ENCODE measurements around the gene PIGK.
A peak's percentile ranks its signal among the peaks of the same experiment; 100 is the strongest.

The PIGK gene

GRCh38 chr1:77089756-77090155 is 129.5 kb downstream of the PIGK start:
- Mint-ChIP-seq H3K9me3 (no peaks in the 10 kb centered on the region), H3K36me3 (peaks cover 14% of the 10 kb centered on the region), H3K27ac (no peak overlapping the region), H3K4me3 (no peak overlapping the region), H3K4me1 (no peaks in the 10 kb centered on the region), H3K27me3 (no peaks in the 10 kb centered on the region)

- no peak overlapping the region for H3K4me3 Mint-ChIP-seq
Observed at GRCh38 chr1:77085109-77085508, 134.1 kb downstream of the PIGK start.

DNA sequence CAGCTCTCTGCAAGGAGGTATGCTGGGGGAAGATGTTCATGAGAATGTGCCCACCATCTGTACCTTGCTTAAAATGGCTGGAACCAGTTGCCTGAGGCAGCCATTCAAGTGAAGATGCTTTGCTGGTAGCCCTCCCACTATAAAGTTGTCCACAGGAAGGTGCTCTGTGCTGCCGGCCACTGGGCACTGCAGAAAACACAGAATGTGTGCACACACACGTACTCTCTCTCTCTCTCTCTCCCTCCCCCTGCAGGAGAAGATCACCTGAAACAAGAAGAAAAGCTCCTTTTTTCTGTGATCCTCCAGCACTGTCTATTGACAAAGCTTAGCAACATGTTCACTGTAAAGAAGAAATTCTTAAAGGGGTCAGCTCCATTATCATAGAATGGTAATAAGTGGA is 134.8 kb downstream of the PIGK start:
- no peaks in the 10 kb centered on the region for H3K9me3 Mint-ChIP-seq
- H3K27ac Mint-ChIP-seq: no peak overlapping the region
- H3K4me1 Mint-ChIP-seq: no peaks in the 10 kb centered on the region
- peaks cover 2% of the 10 kb centered on the region for H3K36me3 Mint-ChIP-seq
- no peak overlapping the region for H3K4me3 Mint-ChIP-seq
- no peaks in the 10 kb centered on the region for H3K27me3 Mint-ChIP-seq

More at GRCh38 chr1:77085109-77085508, 134.1 kb downstream of the PIGK start:
- Mint-ChIP-seq H3K36me3 (peaks cover 2% of the 10 kb centered on the region), H3K4me1 (no peaks in the 10 kb centered on the region), H3K9me3 (no peaks in the 10 kb centered on the region), H3K27ac (no peak overlapping the region), H3K27me3 (no peaks in the 10 kb centered on the region)

DNA sequence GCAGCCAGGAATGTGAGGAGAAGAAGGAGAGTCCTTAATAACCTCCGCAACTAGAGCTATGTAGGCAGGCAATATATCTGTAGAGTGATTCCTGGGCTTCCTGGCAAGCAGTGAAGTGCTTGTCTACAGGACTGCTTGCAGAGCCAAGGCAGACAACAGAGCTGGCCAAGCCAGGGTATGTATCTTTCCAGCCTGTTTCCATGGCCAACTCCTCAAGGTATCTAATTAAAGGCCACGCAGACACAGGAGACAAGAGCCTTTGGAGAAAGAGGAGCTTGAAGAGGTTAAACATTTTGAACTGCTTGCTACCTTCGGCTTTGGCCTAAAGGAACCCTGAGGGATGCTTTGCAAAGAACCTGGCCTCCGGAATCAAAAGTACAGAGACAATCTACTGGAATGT is 137.4 kb downstream of the PIGK start:
- Mint-ChIP-seq H3K9me3 (no peaks in the 10 kb centered on the region), H3K27me3 (peaks cover 1% of the 10 kb centered on the region), H3K4me3 (no peak overlapping the region), H3K36me3 (no peaks in the 10 kb centered on the region), H3K27ac (no peak overlapping the region), H3K4me1 (no peaks in the 10 kb centered on the region)

DNA sequence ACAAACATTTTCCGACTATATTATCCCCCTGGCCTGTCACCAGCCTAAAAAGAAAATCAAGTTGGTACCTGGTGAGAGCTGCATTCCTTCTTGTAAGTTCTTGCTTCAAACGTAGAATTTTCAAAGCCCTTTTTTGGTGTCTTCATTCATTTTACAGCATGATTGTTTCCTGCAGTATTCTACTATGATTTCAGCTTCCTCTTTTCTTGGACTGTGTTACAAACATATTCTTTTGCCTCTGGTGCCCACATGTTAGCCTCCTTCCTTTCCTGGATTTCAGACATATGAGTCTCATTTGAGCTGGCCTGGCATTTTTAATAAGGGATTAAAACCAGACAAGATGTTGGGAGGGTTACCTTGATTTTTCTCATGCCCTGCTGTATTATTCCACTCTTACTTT is 142.5 kb downstream of the PIGK start:
- Mint-ChIP-seq H3K27ac (no peak overlapping the region), H3K4me1 (no peaks in the 10 kb centered on the region), H3K9me3 (no peaks in the 10 kb centered on the region), H3K36me3 (no peaks in the 10 kb centered on the region), H3K27me3 (peaks cover 5% of the 10 kb centered on the region), H3K4me3 (no peak overlapping the region)

- Mint-ChIP-seq H3K27me3 (peaks cover 4% of the 10 kb centered on the region), H3K36me3 (no peaks in the 10 kb centered on the region), H3K4me3 (no peak overlapping the region), H3K9me3 (no peaks in the 10 kb centered on the region), H3K4me1 (no peaks in the 10 kb centered on the region), H3K27ac (no peak overlapping the region)
Observed at GRCh38 chr1:77068013-77068412, 151.2 kb downstream of the PIGK start.

DNA sequence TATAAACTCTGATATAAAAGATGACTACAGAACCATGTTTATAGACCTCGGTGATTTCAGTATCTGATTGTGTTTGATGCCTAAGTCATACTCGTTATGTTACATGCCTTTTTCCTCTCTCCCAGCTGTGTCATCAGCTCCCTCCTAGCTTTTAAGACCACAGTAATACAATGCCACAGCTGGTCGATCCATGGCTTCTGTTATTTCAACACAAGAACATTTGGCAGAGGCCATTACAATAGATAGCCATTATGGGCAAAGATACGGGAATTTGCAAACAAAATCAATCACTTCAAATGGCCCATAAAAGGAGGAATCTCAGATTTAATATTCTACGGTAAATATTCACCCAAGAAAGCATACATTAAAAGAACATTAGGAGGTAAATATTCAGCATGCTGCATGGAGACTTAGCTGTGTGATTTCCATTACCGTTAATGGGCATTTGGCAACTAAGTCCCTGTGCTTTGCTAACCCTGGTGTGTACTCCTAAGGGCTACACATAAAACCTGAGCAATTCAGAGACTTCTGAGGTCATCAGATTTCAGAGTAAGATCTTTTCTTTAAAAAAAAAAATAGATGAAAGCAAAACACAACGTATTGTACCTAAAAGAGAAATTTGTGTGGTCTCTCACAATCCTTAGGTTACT is 153.4 kb downstream of the PIGK start:
- H3K27ac Mint-ChIP-seq: no peak overlapping the region
- peaks cover 2% of the 10 kb centered on the region for H3K27me3 Mint-ChIP-seq
- no peaks in the 10 kb centered on the region for H3K9me3 Mint-ChIP-seq
- no peak overlapping the region for H3K4me3 Mint-ChIP-seq
- no peaks in the 10 kb centered on the region for H3K4me1 Mint-ChIP-seq
- H3K36me3 Mint-ChIP-seq: no peaks in the 10 kb centered on the region

- H3K4me1 Mint-ChIP-seq: no peaks in the 10 kb centered on the region
- no peak overlapping the region for H3K4me3 Mint-ChIP-seq
- H3K36me3 Mint-ChIP-seq: no peaks in the 10 kb centered on the region
- no peaks in the 10 kb centered on the region for H3K9me3 Mint-ChIP-seq
- H3K27me3 Mint-ChIP-seq: peaks cover 2% of the 10 kb centered on the region
- H3K27ac Mint-ChIP-seq: no peak overlapping the region
Observed at GRCh38 chr1:77064246-77064645, 155.0 kb downstream of the PIGK start.

GRCh38 chr1:77063118-77063517 is 156.1 kb downstream of the PIGK start:
- no peaks in the 10 kb centered on the region for H3K9me3 Mint-ChIP-seq
- no peak overlapping the region for H3K4me3 Mint-ChIP-seq
- H3K27me3 Mint-ChIP-seq: peaks cover 2% of the 10 kb centered on the region
- no peaks in the 10 kb centered on the region for H3K4me1 Mint-ChIP-seq
- H3K27ac Mint-ChIP-seq: no peak overlapping the region
- H3K36me3 Mint-ChIP-seq: no peaks in the 10 kb centered on the region

DNA sequence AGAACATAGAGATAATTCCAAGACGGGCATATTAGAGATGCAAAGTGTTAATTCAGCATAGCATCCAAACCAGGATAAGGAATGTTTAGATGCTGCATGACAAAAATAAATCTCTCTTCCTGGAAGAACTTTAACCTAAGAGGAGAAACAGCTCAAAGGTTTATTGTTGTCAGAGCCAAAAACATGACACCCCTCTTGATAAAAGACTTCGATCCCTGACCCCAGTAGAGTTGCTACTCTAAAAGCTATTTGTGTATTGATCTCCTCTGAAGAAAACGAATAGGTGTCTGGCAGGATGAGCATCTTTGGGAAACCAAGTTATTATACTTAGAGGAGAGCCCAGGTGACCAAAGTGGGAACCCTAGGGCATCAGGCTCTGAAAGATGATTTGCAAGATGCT is 158.1 kb downstream of the PIGK start:
- Mint-ChIP-seq H3K4me3 (no peak overlapping the region), H3K27ac (no peak overlapping the region), H3K9me3 (no peaks in the 10 kb centered on the region), H3K36me3 (no peaks in the 10 kb centered on the region), H3K4me1 (no peaks in the 10 kb centered on the region), H3K27me3 (no peaks in the 10 kb centered on the region)

GRCh38 chr1:77060000-77060399 is 159.2 kb downstream of the PIGK start:
- H3K4me3 Mint-ChIP-seq: no peak overlapping the region
- no peaks in the 10 kb centered on the region for H3K4me1 Mint-ChIP-seq
- no peak overlapping the region for H3K27ac Mint-ChIP-seq
- no peaks in the 10 kb centered on the region for H3K36me3 Mint-ChIP-seq
- no peaks in the 10 kb centered on the region for H3K27me3 Mint-ChIP-seq
- H3K9me3 Mint-ChIP-seq: no peaks in the 10 kb centered on the region

- Mint-ChIP-seq H3K4me3 (no peak overlapping the region), H3K4me1 (no peaks in the 10 kb centered on the region), H3K27ac (no peak overlapping the region), H3K27me3 (no peaks in the 10 kb centered on the region), H3K36me3 (no peaks in the 10 kb centered on the region), H3K9me3 (no peaks in the 10 kb centered on the region)
Observed at GRCh38 chr1:77057994-77058585, 161.1 kb downstream of the PIGK start.

- Mint-ChIP-seq H3K9me3 (no peaks in the 10 kb centered on the region), H3K36me3 (no peaks in the 10 kb centered on the region), H3K27me3 (no peaks in the 10 kb centered on the region), H3K4me3 (no peak overlapping the region), H3K27ac (no peak overlapping the region), H3K4me1 (no peaks in the 10 kb centered on the region)
Observed at GRCh38 chr1:77056525-77056924, 162.7 kb downstream of the PIGK start.

DNA sequence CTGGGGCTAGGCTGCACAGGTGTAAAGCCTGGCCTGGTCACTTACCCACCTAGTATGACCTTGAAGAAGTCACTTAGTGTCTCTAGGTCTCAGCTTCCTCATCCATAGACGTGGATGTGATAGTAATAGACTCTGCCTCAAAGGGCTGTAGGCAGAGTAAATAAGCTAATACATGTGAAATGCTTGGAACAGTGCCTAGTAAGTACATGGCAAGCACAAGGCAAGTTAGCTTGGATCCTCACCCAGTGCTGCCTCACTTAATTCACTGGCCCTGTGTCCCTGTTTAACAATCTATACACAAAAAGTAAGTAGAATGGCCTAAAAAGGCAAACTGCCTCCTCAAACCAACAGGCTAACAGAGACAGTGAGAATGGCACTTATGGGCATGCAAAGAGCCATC is 167.8 kb downstream of the PIGK start:
- H3K4me3 Mint-ChIP-seq: no peak overlapping the region
- no peaks in the 10 kb centered on the region for H3K27me3 Mint-ChIP-seq
- H3K36me3 Mint-ChIP-seq: no peaks in the 10 kb centered on the region
- no peaks in the 10 kb centered on the region for H3K9me3 Mint-ChIP-seq
- H3K4me1 Mint-ChIP-seq: peaks cover 22% of the 10 kb centered on the region
- H3K27ac Mint-ChIP-seq: no peak overlapping the region

DNA sequence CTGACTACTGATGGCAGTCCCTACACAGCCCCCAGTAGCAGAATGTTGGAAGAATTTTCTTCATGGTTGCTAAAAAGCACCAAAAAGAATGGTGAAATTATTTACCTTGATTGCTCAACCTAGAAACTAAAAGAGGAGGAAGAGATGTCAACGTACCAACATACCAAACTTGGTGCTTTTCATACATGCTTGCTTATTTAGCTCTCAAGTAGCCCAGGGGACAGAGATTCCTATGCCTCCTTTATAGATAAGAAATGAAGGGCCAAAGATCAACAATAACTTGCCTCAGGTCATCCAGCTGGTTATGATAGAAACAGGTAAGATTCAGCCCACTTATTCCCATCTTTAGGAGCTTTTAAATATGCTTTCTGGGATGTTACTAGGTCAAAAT is 170.6 kb downstream of the PIGK start:
- Mint-ChIP-seq H3K4me3 (no peak overlapping the region), H3K27ac (no peak overlapping the region), H3K4me1 (peaks cover 24% of the 10 kb centered on the region), H3K36me3 (no peaks in the 10 kb centered on the region), H3K9me3 (no peaks in the 10 kb centered on the region), H3K27me3 (no peaks in the 10 kb centered on the region)

DNA sequence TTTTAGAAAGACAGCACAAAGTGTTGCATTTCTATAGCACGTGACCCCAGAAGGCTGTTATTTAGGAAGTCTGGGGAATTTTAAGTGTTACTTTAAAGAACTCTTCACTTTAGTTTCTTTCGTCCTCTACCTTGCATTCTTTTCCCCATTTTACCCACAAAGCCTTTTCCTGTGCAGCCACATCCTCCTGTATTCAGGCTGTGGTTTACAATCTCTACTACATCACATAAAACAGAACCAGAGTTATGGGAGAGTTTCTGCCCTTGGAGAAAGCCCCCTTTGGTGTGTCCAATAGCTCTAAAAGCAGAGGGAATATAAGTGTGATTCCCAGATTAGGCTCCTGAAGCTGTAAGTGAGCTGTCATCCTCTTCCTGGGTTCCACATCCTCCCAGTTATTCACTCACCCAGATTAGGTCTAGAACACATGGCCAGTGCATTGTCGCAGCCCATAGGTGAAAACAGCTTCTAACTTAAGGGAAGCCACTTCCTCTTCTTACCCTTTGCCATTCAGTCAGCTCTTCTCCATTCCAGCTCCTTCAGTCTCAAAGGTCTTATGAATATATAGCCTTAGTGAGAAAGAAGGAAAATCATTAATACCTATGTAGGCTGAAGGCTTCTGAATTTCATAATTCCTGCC is 171.1 kb downstream of the PIGK start:
- H3K27ac Mint-ChIP-seq: no peak overlapping the region
- peaks cover 24% of the 10 kb centered on the region for H3K4me1 Mint-ChIP-seq
- peak overlapping the region; percentile 8 for H3K4me3 Mint-ChIP-seq
- H3K36me3 Mint-ChIP-seq: no peaks in the 10 kb centered on the region
- no peaks in the 10 kb centered on the region for H3K9me3 Mint-ChIP-seq
- no peaks in the 10 kb centered on the region for H3K27me3 Mint-ChIP-seq

Data from activated naive CD4-positive, alpha-beta T cell treated with anti-CD3 and anti-CD28 coated beads, Interleukin-2, amount 50 U/mL, for 24 hours (primary cell).